ENCODE results near the gene PDS5A.
"Not testable (repeated sequence)": the region's sequence is repeated elsewhere in the genome, so short reads cannot be mapped to it uniquely, and the experiment has no call there.

PDS5A gene

GRCh38 chr4:39825090-39825489 lies 152.6 kb downstream of the PDS5A start:
- no peak for DNase-seq (ENCODE audit: low read depth)

- no peak for DNase-seq (ENCODE audit: low read depth)
Measured at GRCh38 chr4:39823191-39823590, 154.5 kb downstream of the PDS5A start.

- DNase-seq (ENCODE audit: low read depth): no peak
Measured at GRCh38 chr4:39822662-39823061, 155.0 kb downstream of the PDS5A start.

GRCh38 chr4:39821951-39822350 lies 155.8 kb downstream of the PDS5A start:
- no peak for DNase-seq (ENCODE audit: low read depth)

GRCh38 chr4:39820186-39820585 lies 157.5 kb downstream of the PDS5A start:
- no peak for DNase-seq (ENCODE audit: low read depth)

GRCh38 chr4:39818646-39819045 lies 159.1 kb downstream of the PDS5A start:
- no peak for DNase-seq (ENCODE audit: low read depth)

- DNase-seq (ENCODE audit: low read depth): no peak
Measured at GRCh38 chr4:39814403-39815185, 163.1 kb downstream of the PDS5A start.

- not testable (repeated sequence) for DNase-seq (ENCODE audit: low read depth)
Measured at GRCh38 chr4:39813761-39814160, 163.9 kb downstream of the PDS5A start.

- not testable (repeated sequence) for DNase-seq (ENCODE audit: low read depth)
Measured at GRCh38 chr4:39813033-39813432, 164.7 kb downstream of the PDS5A start.

GRCh38 chr4:39812500-39812899 lies 165.2 kb downstream of the PDS5A start:
- DNase-seq (ENCODE audit: low read depth): no peak

- DNase-seq (ENCODE audit: low read depth): no peak
Measured at GRCh38 chr4:39808231-39808749, 169.4 kb downstream of the PDS5A start.

- no peak for DNase-seq (ENCODE audit: low read depth)
Measured at GRCh38 chr4:39802005-39802404, 175.7 kb downstream of the PDS5A start.

GRCh38 chr4:39792976-39793375 lies 184.7 kb downstream of the PDS5A start:
- not testable (repeated sequence) for DNase-seq (ENCODE audit: low read depth)

- no peak for DNase-seq (ENCODE audit: low read depth)
Measured at GRCh38 chr4:39792529-39792928, 185.2 kb downstream of the PDS5A start.

- no peak for DNase-seq (ENCODE audit: low read depth)
Measured at GRCh38 chr4:39792128-39792527, 185.6 kb downstream of the PDS5A start.

- no peak for DNase-seq (ENCODE audit: low read depth)
Measured at GRCh38 chr4:39786838-39787237, 190.9 kb downstream of the PDS5A start.

GRCh38 chr4:39785083-39785482 lies 192.6 kb downstream of the PDS5A start:
- no peak for DNase-seq (ENCODE audit: low read depth)

- DNase-seq (ENCODE audit: low read depth): not testable (repeated sequence)
Measured at GRCh38 chr4:39781988-39782387, 195.7 kb downstream of the PDS5A start.
